NCI-H510A treated with DMSO at 0.1 percent for 48 hours (cell line): ENCODE results near the gene SERPINA5.
"Not testable (repeated sequence)": the region's sequence is repeated elsewhere in the genome, so short reads cannot be mapped to it uniquely, and the experiment has no call there.

Source experiments
- DNase-seq: peaks from one replicate; lab custom pipeline; 2025; lab: John Stamatoyannopoulos, UW

Gene SERPINA5

DNA sequence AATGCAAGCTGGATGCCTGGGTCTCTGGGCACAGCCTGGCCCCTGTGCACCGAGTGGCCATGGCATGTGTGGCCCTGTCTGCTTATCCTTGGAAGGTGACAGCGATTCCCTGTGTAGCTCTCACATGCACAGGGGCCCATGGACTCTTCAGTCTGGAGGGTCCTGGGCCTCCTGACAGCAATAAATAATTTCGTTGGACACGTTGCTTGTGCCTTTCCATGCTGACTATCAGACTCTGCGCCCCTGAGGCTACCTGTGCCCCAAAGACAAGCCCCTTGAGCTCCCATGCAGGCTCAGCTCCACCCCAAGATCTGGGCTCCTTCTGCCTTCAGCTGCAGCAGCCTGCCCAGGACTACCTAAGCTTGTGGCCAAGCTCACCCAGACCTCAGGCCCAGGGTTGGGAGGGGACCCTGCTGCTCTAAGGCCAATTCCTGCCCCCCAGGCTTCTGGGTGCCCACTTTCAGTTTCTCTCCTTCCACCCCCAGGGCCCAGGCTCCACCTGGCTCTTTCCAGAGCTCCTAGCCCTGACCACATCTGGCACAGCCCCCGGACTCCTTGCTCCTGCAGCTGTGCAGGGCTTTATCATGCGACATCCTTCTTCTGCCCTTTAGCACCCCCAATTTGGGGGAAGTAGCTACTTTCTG is 42.8 kb downstream of the SERPINA5 start:
- no peak for DNase-seq

GRCh38 chr14:94624537-94625352 is 43.5 kb downstream of the SERPINA5 start:
- no peak for DNase-seq

GRCh38 chr14:94625353-94625635 is 44.1 kb downstream of the SERPINA5 start:
- no peak for DNase-seq

DNA sequence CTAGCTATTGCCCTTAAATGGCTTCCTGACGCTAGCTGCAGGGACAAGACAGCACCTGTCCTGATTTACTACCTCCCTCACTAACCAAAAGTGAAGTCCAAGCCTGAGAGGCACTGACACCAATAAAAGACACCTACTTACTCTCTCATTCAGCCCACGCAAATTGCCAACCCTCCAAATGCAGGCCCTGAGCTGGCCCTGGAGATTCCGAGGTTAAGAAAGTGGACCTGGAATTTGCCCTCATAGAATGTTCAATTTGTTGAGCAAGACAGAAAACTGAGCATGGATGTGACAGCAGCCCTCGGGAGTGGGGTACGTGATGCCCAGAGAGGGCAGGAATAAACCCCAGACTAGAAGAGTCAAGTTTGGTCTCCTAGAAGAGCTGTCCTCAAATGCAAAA is 47.4 kb downstream of the SERPINA5 start:
- DNase-seq = no peak

DNA sequence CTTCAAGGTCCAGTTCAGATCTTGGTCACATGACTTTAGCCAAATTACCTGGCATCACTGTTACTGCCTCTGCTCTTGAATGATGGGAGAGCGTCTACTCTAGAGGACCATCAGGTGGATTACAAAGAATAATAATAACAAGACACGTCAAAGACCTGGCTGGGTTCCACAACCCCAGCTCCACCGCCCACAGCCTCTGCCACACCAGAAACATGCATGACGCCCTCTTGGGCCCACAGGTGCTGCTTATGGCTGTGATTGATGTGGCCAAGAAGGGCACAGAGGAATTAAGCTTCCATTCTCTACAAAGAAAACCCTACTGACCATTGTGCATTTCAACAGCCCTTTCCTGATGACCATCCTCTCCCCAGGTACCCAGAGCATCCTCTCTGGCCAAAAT is 49.2 kb downstream of the SERPINA5 start:
- DNase-seq = no peak

DNA sequence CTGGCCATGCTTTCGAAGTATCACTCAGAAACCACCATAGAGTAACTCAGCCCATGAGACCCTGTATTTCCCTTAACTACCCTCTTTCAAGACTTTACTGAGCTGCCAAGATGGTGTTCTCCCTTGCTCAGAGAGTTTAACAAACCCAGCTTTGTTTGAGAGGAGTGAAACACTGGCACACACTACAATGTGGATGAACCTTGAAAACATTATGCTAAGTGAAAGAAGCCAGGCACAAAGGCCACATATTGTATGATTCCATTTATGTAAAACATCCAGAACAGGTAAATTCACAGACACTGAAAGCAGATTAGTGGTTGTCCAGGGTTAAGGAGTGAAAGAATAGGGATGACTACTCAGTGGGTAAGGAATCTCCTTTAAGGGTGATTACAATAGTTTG is 49.8 kb downstream of the SERPINA5 start:
- no peak for DNase-seq

GRCh38 chr14:94631536-94632304 is 50.5 kb downstream of the SERPINA5 start:
- no peak for DNase-seq

GRCh38 chr14:94632305-94632590 is 51.0 kb downstream of the SERPINA5 start:
- no peak for DNase-seq

DNA sequence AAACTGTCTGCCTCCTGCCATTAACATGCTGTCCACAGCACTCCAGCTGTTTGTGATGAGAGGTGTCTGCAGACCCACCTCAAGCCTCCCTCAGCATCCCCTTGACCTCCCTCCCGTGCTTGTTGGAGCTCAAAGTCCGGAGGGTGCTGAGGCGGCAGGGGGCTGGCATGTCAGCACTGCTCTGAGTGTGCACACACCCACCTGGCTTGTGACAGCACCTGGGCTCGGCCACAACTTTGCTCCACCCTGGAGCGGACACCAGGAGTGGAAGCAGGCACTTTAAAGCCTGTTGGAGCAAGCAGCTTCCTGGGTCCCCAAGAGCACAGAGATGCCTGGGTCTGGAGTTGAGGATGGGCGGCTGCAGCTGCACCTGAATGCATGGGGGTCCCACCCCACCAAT is 51.9 kb downstream of the SERPINA5 start:
- no peak for DNase-seq

DNA sequence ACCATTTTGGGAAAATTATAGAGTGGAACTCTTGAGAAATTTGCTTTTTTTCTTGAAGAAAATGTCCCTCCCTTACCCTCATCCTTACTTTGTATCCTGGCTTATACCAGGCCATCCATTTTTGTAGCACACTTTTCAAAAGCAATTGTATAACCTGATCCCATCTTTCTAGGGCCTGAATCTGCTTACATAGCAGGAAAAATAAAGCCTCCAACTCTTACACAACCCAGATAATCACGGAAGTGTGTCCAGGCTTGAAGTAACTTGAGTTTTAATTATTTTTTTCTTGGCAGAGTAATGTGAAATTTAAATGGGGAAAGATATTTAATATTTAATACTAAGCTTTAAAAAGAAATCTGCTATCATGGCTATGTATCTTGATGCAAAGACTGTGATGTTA is 53.9 kb downstream of the SERPINA5 start:
- no peak for DNase-seq

- DNase-seq = no peak
These were observed 55.7 kb downstream of the SERPINA5 start for GRCh38 chr14:94636744-94637412.

GRCh38 chr14:94637814-94638213 is 56.6 kb downstream of the SERPINA5 start:
- DNase-seq = not testable (repeated sequence)

DNA sequence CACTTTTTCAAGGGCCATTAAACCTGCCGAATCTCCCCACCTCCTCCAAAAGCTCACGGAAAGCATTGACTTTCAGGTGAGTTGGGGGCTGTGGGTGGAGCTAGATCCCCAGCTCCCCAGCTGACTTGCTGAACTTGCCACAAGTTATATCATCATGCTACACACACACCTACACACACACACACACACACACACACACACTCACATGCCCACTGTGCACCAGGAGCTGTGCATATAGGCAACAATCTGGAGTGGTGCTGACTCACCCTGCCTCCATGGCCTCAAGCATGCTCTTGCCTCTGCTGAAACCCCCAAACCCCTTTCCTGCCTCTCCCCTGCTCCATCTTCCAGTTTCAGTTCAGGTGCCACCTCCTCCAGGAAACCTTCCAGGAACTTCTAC is 57.1 kb downstream of the SERPINA5 start:
- DNase-seq = no peak

DNA sequence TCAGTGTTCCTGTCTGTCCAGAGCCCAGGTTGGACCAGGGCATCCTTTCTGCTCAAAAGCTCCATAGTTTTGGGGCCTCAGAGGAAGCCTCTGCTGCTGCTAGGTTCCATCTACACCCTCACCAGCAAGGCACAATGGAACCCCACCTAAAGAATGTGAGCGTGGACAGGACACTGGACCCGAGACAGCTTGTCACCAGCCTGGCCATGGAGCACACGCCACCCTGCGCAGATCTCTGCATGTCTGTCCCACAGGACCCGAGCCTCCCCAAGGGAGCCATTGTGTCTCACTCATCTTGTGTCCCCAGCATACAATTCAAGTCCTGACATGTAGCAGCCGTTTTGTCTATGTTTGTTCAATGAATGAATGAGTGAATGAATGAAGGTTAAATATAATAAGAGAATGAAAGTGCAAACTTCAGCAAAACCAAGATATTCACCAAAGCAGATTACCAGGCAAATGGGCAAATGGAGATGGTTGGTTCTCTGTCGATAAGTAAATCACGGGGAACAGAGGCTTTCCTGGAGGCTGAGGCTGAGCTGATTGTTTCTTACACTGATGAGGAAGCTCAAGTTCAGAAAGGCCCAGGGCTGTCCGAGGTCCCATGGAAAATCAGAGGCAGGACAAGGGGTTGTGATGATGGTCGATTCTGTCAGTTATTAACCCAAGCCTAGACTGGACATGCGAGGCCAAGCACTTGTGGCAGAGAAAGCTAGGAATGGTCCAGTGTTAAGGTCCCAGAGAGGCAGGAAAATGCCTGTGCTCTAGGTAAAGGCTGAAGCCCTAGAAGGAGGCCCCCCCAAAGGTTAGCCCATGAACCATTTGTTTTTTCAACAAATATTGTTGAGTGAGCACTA is 58.0 kb downstream of the SERPINA5 start:
- DNase-seq = no peak

DNA sequence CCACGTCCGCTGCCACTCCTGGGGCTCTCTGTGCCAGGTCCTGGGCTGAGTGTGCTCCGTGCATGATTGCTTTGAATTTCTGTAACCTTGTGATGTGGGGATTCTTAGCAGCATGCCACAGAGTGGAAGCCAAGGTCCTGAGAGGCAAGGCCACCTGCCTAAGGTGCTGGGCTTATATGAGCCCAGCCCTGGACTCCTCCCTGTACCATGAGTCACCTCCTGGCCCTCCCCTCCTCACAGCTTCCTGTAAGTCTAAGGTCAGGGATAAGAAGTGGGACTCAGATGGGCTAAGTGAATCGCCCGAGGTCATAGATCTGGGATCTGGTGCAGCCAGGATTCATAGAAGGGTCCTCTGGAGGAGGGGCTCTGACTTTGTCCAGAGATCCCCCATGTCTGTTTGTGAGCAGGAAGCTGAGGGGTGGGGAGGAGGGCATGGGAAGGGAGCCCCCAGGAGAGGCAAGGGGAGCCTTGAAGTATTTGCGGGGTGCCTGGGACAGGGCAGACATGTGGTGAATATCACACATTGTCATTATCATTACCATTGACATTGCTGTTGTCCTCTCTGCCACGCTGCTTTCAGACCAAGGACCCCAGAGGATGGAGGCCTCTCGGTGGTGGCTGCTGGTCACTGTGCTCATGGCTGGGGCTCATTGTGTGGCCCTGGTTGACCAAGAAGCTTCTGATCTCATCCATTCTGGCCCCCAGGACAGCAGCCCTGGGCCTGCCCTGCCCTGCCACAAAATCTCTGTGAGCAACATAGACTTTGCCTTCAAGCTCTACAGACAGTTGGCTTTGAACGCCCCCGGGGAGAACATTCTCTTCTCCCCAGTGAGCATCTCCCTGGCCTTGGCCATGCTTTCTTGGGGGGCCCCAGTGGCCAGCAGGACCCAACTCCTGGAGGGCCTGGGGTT is 59.8 kb downstream of the SERPINA5 start:
- no peak for DNase-seq

DNA sequence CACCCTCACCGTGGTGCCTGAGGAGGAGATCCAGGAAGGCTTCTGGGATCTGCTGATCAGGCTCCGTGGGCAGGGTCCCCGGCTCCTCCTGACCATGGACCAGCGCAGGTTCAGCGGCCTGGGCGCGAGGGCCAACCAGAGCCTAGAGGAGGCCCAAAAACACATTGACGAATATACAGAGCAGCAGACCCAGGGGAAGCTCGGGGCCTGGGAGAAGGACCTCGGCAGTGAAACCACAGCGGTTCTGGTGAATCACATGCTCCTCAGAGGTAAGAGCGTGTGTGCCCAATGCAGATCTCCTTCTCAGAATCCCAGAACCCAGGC is 60.4 kb downstream of the SERPINA5 start:
- DNase-seq = no peak
